Prostate gland (tissue), 2 donors: ENCODE data around the gene SMURF2. TPM values are rescaled to one million over a fixed set of nuclear protein-coding genes. Genes with fewer than 3 reads are reported as not detected.

Experiments
- DNase-seq: peaks from one replicate; pipeline ENCODE4 v3.0.0-alpha.2; 2019; ENCODE audit warnings: low spot score
- H3K27ac ChIP-seq, 2 donors: fragments of 200-600 bp; sonication (generic); 2 replicates each; pipeline ENCODE4 v1.5.1; 2017 to 2019
- H3K27me3 ChIP-seq: fragments of 200-600 bp; sonication (generic); replicated peaks from 2 replicates; pipeline ENCODE4 v1.5.1; 2019; ENCODE audit not compliant: insufficient read depth
- H3K36me3 ChIP-seq, 2 donors: fragments of 200-600 bp; sonication (generic); 1 replicate in 1 of 2; 2 replicates in 1 of 2; pipeline versions ENCODE4 v1.5.1 to v1.8.1; 2017 to 2019
- H3K4me1 ChIP-seq: fragments of 200-600 bp; sonication (generic); replicated peaks from 2 replicates; pipeline ENCODE4 v1.5.1; 2019
- H3K4me3 ChIP-seq, 2 donors: fragments of 200-600 bp; sonication (generic); 2 replicates each; pipeline ENCODE4 v1.5.1; 2017 to 2019
- H3K9me3 ChIP-seq: fragments of 200-600 bp; sonication (generic); 2 replicates; pipeline ENCODE4 v1.5.1; 2017
- CTCF ChIP-seq, 4 experiments: fragments of 200-600 bp in 2 of 4; fragments of 450-650 bp in 2 of 4; sonication (generic) in 2 of 4; IDR thresholded peaks; 1 replicate in 3 of 4; 2 replicates in 1 of 4; pipeline ENCODE4 v1.5.1; 2016 to 2019; ENCODE audit warnings: antibody characterized with exemption in 4 of 4, mild to moderate bottlenecking in 2 of 4, moderate library complexity in 2 of 4
- POLR2A ChIP-seq: fragments of 450-650 bp; IDR thresholded peaks from one replicate; pipeline ENCODE4 v1.6.1; 2016; ENCODE audit warnings: antibody characterized with exemption, mild to moderate bottlenecking
- POLR2AphosphoS5 ChIP-seq: sonication (generic); formaldehyde crosslinking; IDR thresholded peaks from one replicate; pipeline ENCODE4 v1.6.1; 2017; ENCODE audit warnings: antibody characterized with exemption
- WGBS: methylation state at CpG from one replicate; pipeline ENCODE4 v1.1.5; 2018; 5-methylcytosine and 5-hydroxymethylcytosine counted together
- intact Hi-C: fragments of 100-400 bp; cut with DNase I; formaldehyde crosslinking; loops from one replicate; pipeline ENCODE4 v1.14.2; 2022
- total RNA-seq, 2 donors: library from RNA; depleted of rRNA; stranded (reverse); fragments of >200 nt; gene quantifications; one replicate each; pipeline ENCODE4 v1.1.0, GENCODE V29; 2016

The SMURF2 gene
- total RNA-seq, 2 donors from 2014 or later = 21.5 to 29.1 TPM

DNA sequence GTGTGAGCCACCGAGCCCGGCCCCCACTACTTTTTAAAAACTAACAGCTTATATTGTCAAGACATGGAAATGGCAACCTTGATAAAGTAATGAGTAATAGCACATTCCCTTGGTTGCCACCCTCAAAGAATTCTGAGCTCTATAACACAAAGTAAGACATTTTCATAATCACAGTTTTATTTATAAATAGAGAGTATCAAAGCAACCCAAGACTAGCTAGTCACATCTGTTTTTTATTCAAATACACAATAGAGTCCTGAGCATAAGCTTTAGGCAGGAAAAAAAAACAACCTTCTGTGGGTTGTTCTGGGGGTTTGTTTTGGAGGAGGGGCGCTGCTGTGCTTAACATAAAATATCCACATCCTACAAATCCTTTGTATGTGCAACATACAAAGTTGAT, 86.7 kb downstream of the SMURF2 start:
- intact Hi-C loops = no loop called here
- no peaks in the 10 kb centered on the region for H3K36me3 ChIP-seq
- H3K27me3 ChIP-seq = no peaks in the 10 kb centered on the region
- WGBS = over 99% methylated on average over 3 of the region's 3 CpGs
- DNase-seq = no peak
- no peak overlapping the region for H3K4me3 ChIP-seq
- H3K9me3 ChIP-seq = no peaks in the 10 kb centered on the region
- no peaks in the 10 kb centered on the region for H3K4me1 ChIP-seq
- H3K27ac ChIP-seq = no peak overlapping the region
- TF ChIP-seq POLR2A (no peak), CTCF (IDR thresholded peaks at IDR 0.05) (no peak), POLR2AphosphoS5 (no peak)

- H3K4me3 ChIP-seq = no peak overlapping the region
- H3K27ac ChIP-seq = no peak overlapping the region
- no peaks in the 10 kb centered on the region for H3K27me3 ChIP-seq
- intact Hi-C loops = no loop called here
- no peak for DNase-seq
- no peaks in the 10 kb centered on the region for H3K4me1 ChIP-seq
- no peaks in the 10 kb centered on the region for H3K36me3 ChIP-seq
- TF ChIP-seq CTCF (IDR thresholded peaks at IDR 0.05) = no peak
- no peak for TF ChIP-seq POLR2A
- no peak for TF ChIP-seq POLR2AphosphoS5
- WGBS = 82% methylated on average over 1 of the region's 1 CpG
- H3K9me3 ChIP-seq = no peaks in the 10 kb centered on the region
Measured at GRCh38 chr17:64574646-64575045, 87.5 kb downstream of the SMURF2 start.

DNA sequence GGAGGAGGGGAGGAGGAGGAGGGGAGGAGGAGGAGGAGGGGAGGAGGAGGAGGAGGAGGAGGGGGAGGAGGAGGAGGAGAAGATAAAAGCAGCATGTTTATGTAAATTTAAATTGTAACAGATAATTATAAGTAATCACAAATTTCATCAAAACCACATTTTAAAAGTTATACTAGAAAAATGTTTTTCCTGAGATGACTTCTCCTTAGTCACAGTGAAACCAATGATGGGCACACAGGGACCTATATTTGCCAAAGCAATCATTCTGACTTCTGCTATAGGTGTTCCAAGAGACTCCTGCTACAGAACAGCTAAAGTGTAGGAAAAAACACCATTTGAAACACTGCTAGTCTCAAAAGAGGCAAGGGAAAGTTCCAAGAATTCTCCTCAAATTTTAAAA, 88.9 kb downstream of the SMURF2 start:
- Histone ChIP-seq H3K9me3 (no peaks in the 10 kb centered on the region), H3K36me3 (no peaks in the 10 kb centered on the region), H3K4me3 (no peak overlapping the region), H3K4me1 (no peaks in the 10 kb centered on the region), H3K27me3 (no peaks in the 10 kb centered on the region), H3K27ac (no peak overlapping the region)
- intact Hi-C loops = no loop called here
- DNase-seq = no peak
- TF ChIP-seq POLR2A (no peak), CTCF (IDR thresholded peaks at IDR 0.05) (no peak), POLR2AphosphoS5 (no peak)

DNA sequence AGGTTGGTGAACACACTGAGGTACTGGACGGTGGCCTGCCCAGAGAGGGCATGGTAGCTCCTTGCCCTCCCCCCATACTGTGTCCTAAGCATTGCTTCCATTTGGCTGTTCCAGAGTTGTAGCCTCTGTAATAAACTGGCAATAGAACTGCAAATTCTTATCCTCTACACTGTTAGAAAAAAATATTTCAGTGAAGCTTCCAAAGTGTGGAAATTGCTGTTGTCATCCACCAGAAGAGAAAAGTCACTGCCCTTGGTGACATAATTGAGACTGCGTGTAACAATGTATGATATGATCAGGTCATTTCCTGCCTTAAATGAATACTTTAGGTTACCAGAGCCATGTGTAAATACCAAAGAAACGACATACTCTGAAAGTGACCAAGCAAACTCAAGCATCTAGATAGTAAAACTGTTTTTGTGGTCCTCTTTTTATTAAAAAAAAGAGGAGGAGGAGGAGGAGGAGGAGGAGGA, 89.4 kb downstream of the SMURF2 start:
- H3K4me1 ChIP-seq = no peaks in the 10 kb centered on the region
- DNase-seq = no peak
- H3K9me3 ChIP-seq = no peaks in the 10 kb centered on the region
- no peak overlapping the region for H3K4me3 ChIP-seq
- WGBS = 32% methylated on average over 3 of the region's 3 CpGs
- H3K27ac ChIP-seq = no peak overlapping the region
- no peaks in the 10 kb centered on the region for H3K27me3 ChIP-seq
- TF ChIP-seq POLR2AphosphoS5 = no peak
- TF ChIP-seq CTCF (IDR thresholded peaks at IDR 0.05) = no peak
- no peak for TF ChIP-seq POLR2A
- no peaks in the 10 kb centered on the region for H3K36me3 ChIP-seq
- intact Hi-C loops = no loop called here

GRCh38 chr17:64571746-64572145, 90.4 kb downstream of the SMURF2 start:
- 83% methylated on average over 6 of the region's 6 CpGs for WGBS
- Histone ChIP-seq H3K4me3 (no peak overlapping the region), H3K4me1 (no peaks in the 10 kb centered on the region), H3K9me3 (no peaks in the 10 kb centered on the region), H3K27ac (no peak overlapping the region), H3K27me3 (no peaks in the 10 kb centered on the region), H3K36me3 (no peaks in the 10 kb centered on the region)
- DNase-seq = no peak
- TF ChIP-seq CTCF (IDR thresholded peaks at IDR 0.05) (no peak), POLR2AphosphoS5 (no peak), POLR2A (no peak)
- intact Hi-C loops = no loop called here
